NCI-H1436 (cell line): ENCODE data around the gene SATB2.

ENCODE experiments used
- DNase-seq: peaks from one replicate; lab custom pipeline; 2025; lab: John Stamatoyannopoulos, UW

Gene SATB2

DNA sequence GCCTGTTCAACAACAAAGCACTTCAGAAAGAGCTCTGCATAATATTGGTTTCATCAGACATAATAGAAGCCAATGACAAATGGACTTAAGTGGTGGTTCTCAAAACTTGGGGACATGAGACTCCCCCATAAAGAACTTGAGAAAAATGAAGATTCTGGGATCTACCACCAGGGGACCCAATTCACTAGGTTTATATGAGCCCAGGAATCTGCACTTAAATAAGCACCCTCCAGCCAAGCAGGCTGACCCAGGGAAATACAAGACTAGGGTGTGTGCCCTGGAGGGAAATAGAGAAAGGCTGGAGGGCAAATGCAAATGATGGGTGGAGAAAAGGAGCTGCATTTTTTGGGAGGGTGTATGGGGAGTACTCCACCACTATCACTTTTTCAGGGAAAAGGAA, 52.5 kb downstream of the SATB2 start:
- DNase-seq, result no peak

DNA sequence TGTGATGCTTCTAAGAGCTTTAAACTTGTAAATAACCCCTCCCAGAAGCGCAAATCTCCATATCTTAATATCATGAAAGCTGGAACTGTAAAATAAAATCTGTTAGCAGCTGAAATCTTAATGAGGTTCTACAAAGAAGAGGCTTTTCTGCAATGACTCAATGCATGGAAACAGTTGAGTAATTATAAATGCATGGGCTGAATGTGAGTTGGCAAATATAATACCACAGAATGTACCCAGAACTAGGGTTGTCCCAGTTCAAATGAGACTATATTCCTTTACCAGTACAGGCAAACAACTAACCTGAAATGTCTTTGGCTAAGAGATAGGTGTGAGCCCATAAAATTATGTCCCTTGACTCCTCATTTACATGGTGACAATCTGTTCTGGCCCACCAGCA, 52.9 kb downstream of the SATB2 start:
- no peak for DNase-seq

DNA sequence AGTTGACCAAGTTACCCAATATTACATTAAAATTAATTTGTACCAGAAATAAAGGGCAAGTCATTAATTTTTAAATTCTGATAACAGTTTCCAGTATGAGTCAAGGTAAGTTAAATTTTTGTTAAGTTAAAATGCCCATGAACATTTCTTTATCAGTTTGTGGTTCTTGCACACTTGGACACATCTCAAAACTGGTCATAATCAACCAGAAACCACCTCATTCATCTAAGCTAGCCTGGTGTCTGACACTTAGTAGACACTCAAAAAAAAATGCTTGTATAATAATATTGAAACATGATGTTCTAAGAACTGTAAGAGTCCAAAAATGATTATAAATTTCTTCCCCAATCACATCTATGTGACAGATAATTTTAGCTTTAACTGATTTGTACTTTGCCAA, 62.4 kb downstream of the SATB2 start:
- no peak for DNase-seq

DNA sequence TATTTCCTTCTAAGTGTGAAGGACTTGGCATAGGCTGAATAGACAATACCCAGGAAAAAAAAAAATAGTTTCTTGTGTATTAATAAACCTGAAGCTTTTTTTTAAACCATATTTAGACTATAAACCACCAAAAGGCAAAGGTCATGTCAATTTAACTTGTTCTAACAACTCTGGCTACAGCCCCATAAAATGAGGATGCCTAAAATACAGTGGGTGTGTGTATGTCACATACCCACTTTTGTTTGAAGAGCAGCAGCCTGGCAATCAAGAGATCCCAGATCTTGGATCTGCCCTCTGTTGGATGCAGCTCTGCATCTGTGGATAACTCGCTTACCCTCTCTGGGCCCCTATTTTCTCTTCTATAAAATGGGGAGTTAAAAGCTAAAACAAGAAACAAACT, 65.4 kb downstream of the SATB2 start:
- no peak for DNase-seq

DNA sequence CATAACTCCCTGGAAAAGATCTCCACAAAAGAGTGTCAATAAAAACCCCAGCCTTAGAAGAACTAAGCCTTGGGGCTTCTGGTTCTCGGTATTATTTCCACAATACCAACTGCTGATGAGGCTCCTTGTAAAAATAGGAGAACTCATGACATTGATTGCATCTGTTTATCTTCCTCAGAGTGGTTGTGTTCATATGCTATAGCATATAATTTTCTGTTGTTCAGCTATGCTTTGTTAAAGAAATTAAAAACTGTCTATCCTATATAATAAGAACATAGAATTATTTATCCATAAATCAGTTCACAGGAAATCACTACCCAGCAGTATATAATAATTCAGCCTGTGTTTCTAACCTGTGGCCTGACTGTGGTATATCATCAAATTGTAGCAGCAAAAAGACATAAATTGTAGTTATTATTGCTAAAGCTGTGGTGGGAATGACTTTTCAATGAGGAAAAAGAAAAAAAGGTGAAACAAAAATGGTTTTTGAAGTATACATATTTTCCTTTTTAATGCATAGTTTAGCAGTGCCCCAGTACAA, 68.9 kb downstream of the SATB2 start:
- no peak for DNase-seq

DNA sequence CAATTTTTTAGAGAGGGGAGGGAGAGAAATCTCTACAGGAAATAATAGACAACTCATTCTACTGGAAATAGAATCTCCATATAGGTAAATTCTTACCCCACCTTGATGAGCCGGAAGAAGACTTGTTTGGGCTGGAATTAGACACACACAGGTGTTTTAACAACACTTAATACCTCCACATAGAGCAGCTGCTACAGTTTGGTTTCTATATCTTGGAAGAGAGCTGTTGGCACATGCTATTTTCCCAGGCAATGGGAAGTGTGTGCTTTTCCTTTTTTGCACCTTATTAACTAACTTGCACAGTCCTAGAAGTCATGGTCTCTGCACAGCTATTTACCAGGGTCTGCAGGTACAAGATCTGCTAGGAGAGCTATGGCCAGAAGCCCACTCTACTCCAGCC, 73.7 kb downstream of the SATB2 start:
- no peak for DNase-seq

DNA sequence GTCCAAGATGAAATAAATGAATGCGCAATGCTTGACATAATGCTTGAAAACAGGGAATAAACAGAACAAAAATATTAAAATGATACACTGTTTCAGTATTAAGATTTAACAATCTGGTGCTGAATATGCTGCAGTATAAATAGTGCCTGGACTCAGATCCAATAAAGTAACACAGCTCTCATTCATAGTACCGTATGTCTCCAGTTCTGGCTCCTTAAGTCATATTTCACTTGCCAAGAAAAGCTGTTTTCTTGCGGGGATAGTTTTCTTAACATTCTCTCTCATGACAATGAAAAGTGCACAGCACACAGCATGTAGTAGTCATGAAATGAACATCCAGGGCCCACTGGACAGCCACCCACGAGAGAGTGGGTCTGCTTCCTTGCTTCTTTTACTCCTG, 74.7 kb downstream of the SATB2 start:
- no peak for DNase-seq

DNA sequence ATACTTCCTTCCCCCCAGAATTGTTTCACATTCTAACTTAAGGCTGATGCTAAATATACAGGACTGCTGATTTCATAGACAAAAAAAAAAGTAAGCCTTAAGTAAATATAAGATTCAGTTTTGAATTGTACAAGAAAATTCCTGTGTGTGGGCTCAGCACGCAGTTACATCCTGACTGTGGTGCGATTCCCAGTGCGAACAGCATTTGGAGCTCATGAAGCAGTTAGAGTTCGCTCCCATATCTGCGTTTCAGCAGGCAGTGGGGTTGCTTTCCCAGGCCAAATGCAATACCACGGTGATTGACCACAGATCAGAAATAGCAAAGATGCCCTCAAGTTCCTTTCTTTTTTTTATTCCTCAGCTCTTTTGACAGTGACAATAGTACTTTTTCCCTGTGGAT, 75.6 kb downstream of the SATB2 start:
- DNase-seq, result no peak

DNA sequence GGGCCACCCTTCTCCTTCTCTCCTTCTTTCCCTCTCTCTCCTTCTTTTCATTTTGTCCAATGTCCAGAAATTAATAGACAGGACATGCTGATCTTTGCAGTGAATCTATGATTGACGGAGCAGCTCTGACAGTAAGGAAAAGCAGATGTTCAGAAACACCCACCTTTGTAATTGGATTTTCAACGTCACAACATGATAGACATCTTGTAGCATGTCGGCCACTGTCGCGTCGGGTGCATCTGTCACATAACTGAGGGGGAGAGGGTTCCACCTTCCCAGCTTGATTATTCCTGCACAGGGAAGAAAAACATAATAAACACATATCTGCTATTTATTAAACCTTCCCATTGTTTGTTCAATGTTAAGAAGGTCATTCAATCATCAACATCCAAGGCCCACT, 76.2 kb downstream of the SATB2 start:
- DNase-seq, result no peak

DNA sequence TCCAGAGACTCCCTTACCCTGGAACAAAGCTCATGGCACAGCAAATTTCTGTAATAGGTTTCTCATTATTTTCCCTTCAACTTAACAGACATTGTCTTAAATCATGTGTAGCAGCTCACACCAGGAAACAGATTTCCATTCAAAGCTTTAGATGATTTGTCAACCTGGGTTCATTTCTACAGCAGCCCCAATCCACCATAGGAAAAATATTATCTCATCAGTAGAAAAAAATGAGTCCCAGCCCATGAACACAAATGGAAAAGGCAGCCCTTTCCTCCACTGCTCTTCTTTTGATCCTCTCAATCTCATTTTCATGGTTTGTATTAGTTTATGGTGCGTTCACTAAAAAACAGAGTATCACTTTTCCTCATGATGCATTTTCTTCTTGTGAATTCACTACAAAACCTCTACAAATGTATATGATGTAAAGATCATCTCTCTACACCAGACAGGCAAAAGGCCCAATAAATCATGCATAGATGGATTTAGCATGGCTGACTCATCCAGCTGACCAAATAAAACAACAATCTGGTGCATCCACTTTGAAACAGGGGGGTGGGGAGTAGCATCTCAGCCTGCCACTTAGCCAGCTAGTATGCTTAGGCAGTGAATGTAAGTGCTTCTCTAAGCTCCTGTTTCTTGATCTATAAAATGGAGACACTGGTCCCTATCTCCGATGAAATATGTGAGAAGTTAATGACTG, 78.6 kb downstream of the SATB2 start:
- DNase-seq, result no peak

DNA sequence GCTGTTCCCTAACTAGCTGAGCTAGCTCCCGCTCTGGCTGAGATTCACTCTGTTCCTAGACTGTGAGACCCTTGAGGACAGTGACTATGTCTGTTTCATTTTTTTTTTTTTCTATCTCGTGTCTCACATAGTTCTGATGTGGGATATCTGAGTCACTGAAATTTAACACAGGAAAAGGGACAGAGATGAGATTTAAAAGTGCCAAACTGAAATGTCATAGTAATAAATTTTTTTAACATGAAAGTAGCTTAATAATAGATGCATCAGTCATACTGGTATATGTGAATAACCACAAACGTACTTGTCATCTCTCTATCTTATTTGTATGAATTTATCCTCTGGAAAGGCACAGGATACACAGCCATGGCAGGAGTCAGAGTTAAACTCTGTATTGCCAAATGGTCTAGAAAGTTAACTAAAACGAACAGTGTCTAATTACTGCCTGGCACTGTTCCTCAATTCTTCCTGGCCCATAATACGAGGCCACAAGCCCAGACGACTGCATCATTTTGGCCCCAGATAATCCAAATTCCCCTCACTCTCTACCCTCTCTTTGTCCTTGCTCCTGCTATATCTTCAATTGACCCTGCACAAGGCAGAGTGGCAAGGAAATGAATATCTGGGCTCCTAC, 87.5 kb downstream of the SATB2 start:
- no peak for DNase-seq

DNA sequence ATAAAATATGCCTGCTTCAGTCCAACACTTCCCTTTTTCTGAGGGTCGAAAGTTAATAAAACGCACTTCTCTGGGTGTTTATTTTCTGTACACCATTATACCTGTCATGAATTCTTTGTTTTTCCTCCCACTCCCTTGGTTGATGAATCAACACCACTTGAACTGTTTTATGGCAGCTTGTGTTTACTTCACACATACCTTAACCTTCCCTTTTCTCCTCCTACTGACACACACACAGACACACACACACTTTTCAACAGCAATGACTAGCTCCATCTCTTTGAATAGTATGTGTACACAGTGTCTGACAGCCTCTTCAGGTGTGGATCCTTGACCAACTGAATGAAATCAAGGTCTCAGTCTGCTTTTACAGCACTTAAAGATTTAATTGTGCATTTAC, 91.3 kb downstream of the SATB2 start:
- DNase-seq, result no peak

DNA sequence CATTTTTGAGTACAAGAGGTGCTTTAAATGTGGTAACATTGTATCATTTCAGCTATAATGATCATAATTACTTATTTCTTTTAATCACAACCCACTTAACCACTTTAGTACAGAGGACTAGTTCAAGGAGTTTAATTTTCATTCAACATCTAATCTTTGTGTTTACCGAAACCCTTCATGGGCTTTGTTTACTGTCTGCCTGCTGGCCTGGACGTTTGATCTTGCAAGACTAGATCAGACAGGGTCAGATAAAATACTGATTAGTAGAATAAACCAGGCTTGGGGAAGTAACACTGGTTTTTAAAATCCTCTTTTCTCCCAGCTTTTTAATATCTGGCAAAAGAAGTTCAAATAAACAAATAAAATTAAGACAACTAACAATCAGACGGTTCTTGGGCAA, 93.6 kb downstream of the SATB2 start:
- DNase-seq, result peak; percentile 47

DNA sequence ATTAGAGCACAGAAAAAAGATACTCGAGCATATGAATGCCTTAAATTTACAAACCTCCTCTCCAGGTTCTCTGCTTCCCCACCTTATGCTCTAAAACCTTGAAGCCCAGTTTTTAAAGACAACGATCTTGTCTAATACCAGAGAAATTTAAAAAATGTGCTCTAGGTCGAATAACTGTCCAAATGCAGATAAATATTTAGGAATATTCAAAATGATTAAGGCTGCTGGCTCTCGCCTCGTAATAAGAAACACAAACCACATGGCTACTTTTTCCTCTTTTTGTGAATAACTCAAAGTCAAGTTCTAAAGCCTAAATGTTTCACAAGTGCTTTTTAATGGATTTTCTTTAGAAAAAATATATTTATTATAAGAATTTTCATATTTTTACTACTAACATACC, 101.3 kb downstream of the SATB2 start:
- DNase-seq, result no peak

DNA sequence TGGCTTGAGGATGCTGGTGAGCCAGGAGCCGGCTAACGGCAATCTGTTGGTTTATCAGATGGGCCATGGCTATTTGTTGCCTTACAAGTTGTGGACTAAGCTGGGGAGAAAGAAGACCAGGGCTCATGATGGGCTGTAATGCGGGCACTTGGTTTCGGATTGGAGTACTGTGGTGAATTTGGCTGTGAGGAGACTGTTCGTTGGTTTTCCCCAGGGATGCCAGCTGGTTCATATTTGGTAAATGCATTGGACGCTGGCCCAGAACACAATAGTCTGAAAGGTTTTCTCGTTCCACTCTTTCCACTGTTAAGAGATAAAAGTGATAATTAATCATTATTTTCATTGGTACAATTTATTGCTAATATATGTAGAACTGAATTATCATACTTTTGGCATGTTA, 108.9 kb downstream of the SATB2 start:
- DNase-seq, result no peak

DNA sequence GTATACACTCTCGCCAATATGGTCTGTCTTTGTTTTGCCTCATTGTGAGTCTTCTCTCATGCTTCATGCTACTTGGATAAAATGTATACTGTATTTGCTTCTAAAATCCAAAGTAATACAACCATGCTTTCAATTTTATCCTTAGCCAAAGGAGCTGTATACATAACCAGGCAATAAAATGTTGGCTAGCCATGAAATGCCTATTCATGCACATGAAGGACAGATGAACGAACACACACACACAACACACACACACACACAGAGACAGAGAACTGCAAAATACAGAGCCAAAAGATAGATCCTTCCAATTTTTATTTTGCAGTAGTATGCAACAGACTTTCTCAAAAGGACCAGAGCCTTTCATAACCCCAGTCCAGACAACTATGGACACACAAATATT, 113.7 kb downstream of the SATB2 start:
- DNase-seq, result no peak

DNA sequence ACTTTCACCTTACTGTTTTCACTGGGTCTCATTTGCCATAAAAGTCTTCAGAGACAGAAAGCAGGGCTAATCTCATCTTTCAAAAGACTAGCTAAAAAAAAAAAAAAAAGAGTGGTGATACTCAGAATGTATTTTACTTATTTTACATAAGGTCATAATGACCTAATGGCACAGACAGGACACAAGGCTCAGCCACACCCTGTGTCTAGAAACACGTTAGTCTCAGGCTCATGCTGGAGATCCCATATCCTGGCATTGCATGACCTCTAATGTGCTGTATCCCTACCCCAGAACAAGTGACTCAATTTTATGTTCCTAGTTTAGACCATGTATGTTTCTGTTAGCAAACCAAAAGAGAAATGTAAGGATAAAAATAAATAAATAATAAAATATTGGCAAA, 115.4 kb downstream of the SATB2 start:
- DNase-seq, result no peak

DNA sequence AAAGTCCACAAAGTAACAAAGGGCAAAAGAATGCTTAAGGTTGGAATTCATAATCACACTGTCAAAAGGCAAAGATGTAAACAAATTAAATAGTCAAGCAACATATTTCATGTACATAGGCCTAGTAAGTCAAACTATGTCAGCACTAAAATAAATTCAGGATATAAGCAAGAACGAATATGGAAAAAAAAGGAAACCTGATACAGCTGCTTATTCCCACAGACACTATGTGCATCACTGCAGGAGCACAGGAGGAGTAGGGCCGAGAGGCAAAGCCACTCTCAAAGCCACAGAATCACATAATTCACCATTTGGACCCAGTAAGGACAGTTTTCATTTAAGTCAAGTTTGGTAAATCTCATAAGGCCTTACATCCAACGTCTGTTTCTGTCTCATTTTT, 116.6 kb downstream of the SATB2 start:
- no peak for DNase-seq

DNA sequence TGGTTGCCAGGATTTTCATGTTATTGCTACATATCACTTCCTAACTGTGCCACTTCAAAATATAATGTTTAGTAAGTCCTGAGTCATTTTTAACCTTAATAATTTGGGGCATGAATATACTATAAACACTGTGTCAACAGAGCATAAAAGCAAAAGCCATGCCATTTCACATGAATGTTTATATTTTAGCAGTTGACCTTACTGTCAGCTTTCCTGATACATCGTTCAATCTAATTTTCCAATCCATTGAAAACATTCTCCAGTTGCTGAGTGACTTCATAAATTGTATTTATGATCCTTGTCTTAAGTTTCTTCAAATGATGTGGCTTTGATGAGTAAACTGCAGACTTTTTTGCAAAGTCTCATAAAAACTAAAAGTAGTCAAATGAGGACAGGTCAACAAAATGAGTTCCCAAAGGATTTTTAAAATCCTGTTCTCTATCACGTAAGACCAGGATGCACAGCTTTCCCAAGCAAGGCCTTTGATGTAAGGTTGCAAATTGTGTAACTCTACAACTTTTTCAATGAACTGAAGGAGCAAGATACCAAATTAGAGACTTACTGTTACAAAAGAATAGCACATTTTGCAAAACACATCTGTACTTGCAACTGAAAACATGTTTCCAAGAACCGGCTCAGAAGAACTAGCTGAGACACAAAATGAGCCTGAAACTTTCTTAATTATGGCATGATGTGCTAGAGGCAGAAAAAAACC, 117.7 kb downstream of the SATB2 start:
- no peak for DNase-seq

DNA sequence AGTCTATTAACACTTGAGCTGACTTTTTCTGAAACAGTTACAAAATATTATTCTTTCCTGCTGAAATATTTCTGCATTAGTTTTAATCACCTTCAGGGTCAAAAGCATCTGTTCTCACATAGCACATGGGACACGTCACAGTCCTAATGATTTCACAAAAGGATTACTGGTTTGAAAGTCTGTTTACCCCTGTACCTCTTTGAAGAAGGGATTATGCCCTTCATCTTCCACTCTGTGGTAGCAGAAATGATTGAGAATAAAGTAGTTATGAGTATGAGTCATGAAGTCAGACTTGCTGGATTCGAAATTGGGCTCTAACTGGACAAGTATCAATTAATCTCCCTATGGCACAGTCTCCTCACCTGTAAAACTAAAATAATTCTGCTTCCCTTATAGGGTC, 121.2 kb downstream of the SATB2 start:
- DNase-seq, result no peak

DNA sequence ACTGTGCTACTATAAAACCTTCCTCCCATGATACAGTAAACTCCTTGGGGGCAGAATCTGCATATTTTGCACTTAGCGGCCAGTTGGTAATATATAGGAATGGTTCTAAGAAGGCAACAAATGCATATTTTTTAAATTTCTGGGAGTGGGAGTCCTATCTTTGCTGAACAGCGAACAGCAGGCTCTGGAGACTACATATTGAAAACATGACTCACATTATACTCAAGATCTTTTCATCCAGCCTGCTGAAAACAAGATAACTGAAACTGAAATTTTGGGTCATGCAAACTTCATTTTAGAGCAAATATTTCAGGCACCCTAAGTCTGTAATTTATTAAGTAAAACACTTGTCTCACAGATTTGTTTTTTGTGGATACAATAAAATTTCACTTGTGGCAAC, 122.2 kb downstream of the SATB2 start:
- no peak for DNase-seq

DNA sequence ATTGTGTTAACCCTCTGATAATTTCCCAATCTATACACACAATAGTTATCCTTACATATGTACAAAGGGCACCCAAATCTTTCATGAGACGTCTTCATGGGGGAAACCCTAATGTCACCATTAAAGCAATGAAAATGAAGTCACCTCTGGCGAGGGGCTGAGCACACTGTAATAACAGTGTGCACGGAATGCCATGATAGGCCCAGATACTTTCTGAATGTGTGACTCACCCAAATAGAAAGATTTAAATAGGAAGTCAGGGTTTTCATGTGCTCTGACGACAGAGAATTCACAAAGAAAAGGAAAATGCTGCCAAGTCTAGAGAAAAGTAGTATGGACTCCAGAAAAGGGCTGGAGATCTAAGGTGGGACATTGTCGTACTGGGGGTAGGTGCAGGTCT, 128.3 kb downstream of the SATB2 start:
- DNase-seq, result no peak

DNA sequence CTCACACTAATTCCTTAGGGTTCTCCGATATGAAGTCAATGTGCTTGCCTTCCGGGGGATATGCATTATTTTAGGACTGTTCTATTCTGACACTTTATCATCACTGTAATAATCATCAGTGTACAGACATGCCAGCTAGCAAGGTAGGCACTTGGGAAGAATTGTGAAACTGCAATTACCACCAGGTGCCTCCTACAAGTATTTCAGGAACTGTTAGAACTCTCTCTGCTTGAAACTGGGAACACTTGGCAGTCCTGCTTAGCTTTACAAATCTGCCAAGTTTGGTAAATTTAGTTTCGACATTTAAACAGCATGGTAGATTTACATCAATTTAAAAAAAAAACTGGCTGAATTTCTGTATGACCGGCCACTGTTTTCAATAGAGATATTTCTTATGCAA, 128.7 kb downstream of the SATB2 start:
- DNase-seq, result no peak
